Muscle layer of duodenum (tissue), 2 donors: ENCODE results near the gene ZBTB4.

Experiments
- H3K27ac ChIP-seq: one replicate; pipeline ENCODE4 v1.7.0; 2013; ENCODE audit warnings: mild to moderate bottlenecking, low read length
- H3K27me3 ChIP-seq: one replicate; pipeline ENCODE4 v1.7.0; 2013; ENCODE audit warnings: low read depth, mild to moderate bottlenecking, control low read depth, low read length
- H3K36me3 ChIP-seq, 2 donors: one replicate each; pipeline ENCODE4 v1.7.0; 2013; ENCODE audit warnings: low read length in 2 of 2, control low read depth in 1 of 2, mild to moderate bottlenecking in 1 of 2; ENCODE audit not compliant: insufficient read depth in 2 of 2, control insufficient read depth in 1 of 2
- H3K4me1 ChIP-seq, 2 donors: one replicate each; pipeline ENCODE4 v1.7.0; 2013; ENCODE audit warnings: low read length in 2 of 2, mild to moderate bottlenecking in 2 of 2, control low read depth in 1 of 2, moderate library complexity in 1 of 2; ENCODE audit not compliant: insufficient read depth in 2 of 2, control insufficient read depth in 1 of 2
- H3K4me3 ChIP-seq, 2 donors: one replicate each; pipeline ENCODE4 v1.7.0; 2013; ENCODE audit warnings: low read length in 2 of 2, low read depth in 1 of 2, mild to moderate bottlenecking in 1 of 2
- H3K9me3 ChIP-seq, 2 donors: one replicate each; pipeline ENCODE4 v1.7.0; 2013; ENCODE audit warnings: low read length in 2 of 2, control low read depth in 1 of 2, mild to moderate bottlenecking in 1 of 2; ENCODE audit not compliant: control insufficient read depth in 1 of 2
- donor health status: healthy.

Gene ZBTB4

DNA sequence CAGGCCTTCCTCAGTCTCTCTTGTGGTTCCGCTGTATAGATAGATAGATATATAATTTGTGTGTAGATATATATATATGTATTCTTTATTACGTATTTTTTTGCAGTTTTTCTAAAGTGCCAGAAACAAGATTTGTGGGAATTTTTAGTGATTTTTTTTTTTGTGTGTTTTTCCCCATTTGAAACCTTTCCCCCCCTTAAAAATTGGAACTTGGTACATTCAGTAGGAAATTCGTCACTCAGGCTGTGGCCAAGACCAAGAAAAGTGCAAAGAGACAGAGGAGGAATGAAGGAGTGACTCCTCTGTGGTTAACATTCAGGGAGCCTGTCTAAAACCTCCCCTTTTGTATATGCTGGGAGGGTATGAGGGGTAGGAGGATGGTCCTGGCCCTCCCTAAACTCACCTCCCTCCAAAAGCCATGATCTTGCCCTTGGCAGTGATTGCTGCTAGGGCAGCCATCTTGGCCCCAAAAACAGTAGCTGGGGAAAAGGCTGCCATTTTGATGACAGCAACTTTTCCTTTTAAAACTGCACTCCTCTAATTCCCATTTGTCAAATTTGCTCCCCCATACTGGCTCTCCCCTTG lies 19.4 kb downstream of the ZBTB4 start:
- Histone ChIP-seq H3K4me1 (peaks cover 0 to 8% of the 10 kb centered on the region in 2 donors), H3K9me3 (no peaks in the 10 kb centered on the region), H3K36me3 (peaks cover 5 to 24% of the 10 kb centered on the region in 2 donors), H3K27me3 (no peaks in the 10 kb centered on the region), H3K27ac (no peak overlapping the region), H3K4me3 (no peak overlapping the region)

DNA sequence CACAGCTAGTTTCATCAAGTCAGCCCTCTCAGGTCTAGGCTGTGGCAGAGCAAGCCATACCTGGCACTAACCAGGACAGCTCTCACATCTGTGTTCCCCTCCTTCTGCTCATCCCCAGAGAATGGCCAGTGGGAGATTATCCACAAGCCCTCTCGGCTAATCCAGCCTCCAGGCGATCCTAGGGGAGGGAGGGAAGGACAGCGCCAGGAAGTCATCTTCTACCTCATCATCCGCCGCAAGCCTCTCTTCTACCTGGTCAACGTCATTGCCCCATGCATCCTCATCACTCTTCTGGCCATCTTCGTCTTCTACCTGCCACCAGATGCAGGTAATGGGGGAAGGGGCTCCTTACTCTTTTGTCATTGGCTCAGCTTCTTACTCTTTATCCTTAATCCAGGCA lies 31.0 kb downstream of the ZBTB4 start:
- Histone ChIP-seq H3K27ac (no peak overlapping the region), H3K27me3 (peaks cover 25% of the 10 kb centered on the region)

DNA sequence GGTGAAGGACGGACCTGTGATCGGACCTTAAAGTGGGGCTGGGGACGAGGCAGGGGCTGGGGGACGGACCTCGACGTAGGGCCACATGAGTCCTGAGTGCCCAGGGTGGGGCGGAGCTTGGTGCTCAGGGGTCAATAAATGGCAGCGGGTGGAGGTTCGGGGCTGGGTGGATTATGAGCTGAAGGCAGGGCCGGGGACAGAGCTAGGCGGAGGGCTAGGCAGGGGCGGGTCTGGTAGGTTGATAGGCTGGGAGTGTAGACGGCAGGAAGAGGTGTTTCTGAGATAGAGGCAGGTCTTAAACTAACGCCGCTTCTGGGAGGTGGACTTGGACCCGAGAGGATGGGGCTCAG lies 33.8 kb downstream of the ZBTB4 start:
- Histone ChIP-seq H3K4me3 (peak overlapping the region; percentile 26 to 55), H3K27ac (no peak overlapping the region), H3K9me3 (no peaks in the 10 kb centered on the region), H3K27me3 (peaks cover 35% of the 10 kb centered on the region), H3K4me1 (peaks cover 0 to 20% of the 10 kb centered on the region in 2 donors), H3K36me3 (no peaks in the 10 kb centered on the region)

More for the DNA sequence above, 31.0 kb downstream of the ZBTB4 start:
- H3K4me1 ChIP-seq, result peaks cover 0 to 17% of the 10 kb centered on the region in 2 donors
- H3K36me3 ChIP-seq, result no peaks in the 10 kb centered on the region
- H3K4me3 ChIP-seq, result no peak overlapping the region
- no peaks in the 10 kb centered on the region for H3K9me3 ChIP-seq

DNA sequence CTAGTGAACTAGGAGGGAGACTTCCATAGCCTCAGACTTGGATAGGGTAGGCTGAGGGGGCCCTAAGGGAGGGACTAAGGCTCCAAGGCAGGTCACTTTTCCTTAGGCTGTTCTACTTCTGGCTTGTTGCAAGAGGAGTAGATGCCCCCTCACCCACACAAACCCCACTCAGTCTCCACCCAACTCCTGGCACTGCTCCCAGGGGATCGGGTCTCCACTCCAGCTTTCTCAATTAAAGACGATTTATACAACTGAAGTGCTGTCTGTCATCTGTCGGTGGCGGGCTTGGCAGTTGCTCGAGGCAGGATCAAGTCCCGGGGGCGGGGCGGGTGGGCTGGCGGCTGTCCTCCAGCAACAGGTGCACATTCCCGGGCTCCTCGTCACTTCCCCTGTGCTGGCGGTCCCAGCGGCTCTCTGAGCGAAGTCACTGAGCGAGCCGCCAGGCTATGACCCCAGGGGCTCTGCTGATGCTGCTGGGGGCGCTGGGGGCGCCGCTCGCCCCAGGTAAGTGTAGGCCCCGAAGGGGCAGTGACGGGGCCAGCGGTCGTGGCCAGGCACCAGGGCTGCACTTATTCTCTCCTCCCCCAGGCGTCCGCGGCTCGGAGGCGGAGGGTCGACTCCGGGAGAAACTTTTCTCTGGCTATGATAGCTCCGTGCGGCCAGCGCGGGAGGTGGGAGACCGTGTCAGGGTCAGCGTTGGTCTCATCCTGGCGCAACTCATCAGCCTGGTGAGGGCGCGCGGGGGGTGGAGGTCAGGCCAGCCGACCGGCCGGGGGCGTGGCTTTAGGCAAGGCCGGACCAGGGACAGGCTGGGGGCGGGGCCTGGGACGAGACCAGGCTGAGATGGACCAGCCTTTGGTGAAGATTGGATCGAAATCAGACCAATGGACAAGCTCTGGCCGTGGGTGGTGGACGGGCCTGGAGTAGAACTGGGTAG lies 34.5 kb downstream of the ZBTB4 start, which contains the start of gene CHRNB1:
Gene CHRNB1, plus strand, starts transcription at position 380 of the 937 bp plus-strand sequence. Its CDS starts 67 bp downstream, at position 447.
- Histone ChIP-seq H3K4me3 (peak within 1 kb of the TSS; percentile 26 to 55), H3K36me3 (no peaks in the 10 kb centered on the region), H3K27me3 (peaks cover 41% of the 10 kb centered on the region), H3K4me1 (peaks cover 0 to 26% of the 10 kb centered on the region in 2 donors), H3K9me3 (no peaks in the 10 kb centered on the region), H3K27ac (no peak within 1 kb of the TSS)

DNA sequence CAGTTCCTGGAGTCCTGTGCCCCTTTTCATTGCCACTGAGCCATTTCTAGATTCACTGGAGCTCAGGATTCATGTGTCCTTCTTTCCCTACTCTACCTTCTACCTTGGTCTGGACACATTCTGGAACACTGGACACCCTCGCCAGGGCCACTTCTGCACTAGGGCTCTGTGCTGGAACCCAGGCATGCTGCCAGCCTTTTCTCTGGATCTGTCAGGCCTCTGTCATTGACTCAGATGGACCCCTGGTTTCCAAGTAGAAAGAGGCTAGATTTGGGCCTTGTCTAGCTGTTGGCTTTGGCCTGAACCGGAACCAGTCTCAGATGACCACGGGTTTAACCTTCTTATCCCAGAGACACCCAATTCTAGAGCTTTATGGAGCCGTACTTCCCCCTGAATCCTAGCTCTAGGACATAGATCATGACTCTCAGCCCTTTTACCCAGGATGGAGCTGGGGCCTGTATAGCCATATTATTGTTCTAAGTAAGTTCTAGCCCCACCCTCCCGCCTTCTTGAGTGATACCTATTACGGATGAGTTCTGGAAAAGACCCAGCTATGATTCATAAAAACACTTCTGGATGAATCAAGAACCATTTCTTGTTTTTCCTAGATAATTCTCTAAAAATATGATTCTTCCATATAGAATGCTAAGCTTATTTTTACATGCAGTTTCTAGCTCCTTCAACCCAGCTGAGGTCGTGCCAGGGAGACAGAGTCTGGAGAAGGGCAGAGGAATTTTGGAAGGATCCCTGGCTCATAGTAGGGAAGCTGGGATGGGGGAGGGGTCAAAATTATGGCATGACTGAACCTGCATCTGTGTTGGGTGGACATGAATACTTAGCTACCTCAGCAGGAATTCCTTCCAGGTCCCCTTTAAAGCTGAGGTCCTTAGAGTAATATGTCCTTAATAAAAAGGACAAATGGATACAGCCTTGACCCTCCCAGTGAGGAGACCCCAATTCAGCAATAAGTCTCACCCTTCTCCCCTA lies 35.6 kb downstream of the ZBTB4 start:
- Histone ChIP-seq H3K4me1 (peaks cover 0 to 32% of the 10 kb centered on the region in 2 donors), H3K27ac (no peak overlapping the region), H3K36me3 (no peaks in the 10 kb centered on the region), H3K9me3 (no peaks in the 10 kb centered on the region), H3K27me3 (peaks cover 53% of the 10 kb centered on the region), H3K4me3 (no peak overlapping the region)

DNA sequence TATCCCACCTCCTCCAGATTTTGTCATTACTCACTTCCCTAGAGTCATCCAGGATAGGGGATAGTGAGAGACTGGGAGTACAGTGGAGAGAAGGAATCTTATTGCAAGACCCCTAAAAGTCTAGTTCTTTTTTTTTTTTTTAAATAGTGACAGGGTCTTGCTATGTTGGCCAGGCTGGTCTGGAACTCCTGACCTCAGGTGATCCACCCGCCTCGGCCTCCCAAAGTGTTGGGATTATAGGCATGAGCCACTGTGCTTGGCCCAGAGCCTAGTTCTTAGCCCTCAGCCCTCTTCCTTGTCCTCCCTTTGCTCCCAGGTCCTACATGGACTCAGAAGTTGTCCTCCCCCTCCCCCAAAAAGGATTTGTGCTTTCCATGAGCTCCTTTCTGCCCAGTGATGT lies 37.3 kb downstream of the ZBTB4 start:
- H3K36me3 ChIP-seq, result no peaks in the 10 kb centered on the region
- H3K9me3 ChIP-seq, result no peaks in the 10 kb centered on the region
- peaks cover 53% of the 10 kb centered on the region for H3K27me3 ChIP-seq
- peaks cover 4 to 46% of the 10 kb centered on the region in 2 donors for H3K4me1 ChIP-seq
- H3K27ac ChIP-seq, result no peak overlapping the region
- H3K4me3 ChIP-seq, result no peak overlapping the region

DNA sequence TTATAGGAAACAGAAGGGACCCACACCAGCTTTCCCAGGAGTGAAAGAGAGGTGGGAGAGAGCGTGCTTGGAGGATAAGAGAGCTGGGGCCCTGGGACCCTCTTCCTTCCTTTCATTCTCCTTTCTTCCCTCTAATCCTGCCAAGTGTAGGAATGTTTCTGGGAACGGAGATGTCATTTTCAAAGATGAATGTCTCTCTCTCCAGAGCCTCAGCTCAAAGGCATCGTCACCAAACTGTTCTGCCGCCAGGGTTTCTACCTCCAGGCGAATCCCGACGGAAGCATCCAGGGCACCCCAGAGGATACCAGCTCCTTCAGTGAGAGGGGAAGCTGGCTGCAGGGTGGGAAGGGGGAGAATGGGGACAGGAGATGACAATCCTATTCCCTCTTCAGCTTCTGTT lies 38.2 kb downstream of the ZBTB4 start:
- Histone ChIP-seq H3K4me3 (no peak overlapping the region), H3K36me3 (no peaks in the 10 kb centered on the region), H3K4me1 (peaks cover 4 to 50% of the 10 kb centered on the region in 2 donors), H3K27me3 (peaks cover 45% of the 10 kb centered on the region), H3K9me3 (no peaks in the 10 kb centered on the region), H3K27ac (no peak overlapping the region)

DNA sequence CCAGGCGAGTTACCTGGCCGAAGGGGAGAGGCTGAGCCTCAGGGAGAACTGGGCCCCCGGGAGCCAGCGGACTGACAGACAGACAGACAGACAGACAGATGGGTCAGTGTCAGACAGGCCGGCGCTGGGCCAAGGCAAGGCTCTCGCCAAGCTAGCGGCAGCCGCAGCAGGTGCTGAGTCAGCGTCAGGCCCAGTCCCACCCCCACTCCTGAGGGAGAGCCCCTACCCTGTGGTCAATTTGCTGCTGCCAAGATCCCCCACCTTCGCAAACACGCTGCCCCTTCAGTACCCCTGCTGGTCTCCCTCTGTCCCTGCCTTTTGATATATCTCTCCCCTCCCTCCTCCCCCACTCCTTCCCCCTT lies 38.6 kb downstream of the ZBTB4 start:
- no peaks in the 10 kb centered on the region for H3K36me3 ChIP-seq
- peaks cover 41% of the 10 kb centered on the region for H3K27me3 ChIP-seq
- H3K4me1 ChIP-seq, result peaks cover 4 to 52% of the 10 kb centered on the region in 2 donors
- H3K27ac ChIP-seq, result no peak overlapping the region
- no peak overlapping the region for H3K4me3 ChIP-seq
- H3K9me3 ChIP-seq, result no peaks in the 10 kb centered on the region

DNA sequence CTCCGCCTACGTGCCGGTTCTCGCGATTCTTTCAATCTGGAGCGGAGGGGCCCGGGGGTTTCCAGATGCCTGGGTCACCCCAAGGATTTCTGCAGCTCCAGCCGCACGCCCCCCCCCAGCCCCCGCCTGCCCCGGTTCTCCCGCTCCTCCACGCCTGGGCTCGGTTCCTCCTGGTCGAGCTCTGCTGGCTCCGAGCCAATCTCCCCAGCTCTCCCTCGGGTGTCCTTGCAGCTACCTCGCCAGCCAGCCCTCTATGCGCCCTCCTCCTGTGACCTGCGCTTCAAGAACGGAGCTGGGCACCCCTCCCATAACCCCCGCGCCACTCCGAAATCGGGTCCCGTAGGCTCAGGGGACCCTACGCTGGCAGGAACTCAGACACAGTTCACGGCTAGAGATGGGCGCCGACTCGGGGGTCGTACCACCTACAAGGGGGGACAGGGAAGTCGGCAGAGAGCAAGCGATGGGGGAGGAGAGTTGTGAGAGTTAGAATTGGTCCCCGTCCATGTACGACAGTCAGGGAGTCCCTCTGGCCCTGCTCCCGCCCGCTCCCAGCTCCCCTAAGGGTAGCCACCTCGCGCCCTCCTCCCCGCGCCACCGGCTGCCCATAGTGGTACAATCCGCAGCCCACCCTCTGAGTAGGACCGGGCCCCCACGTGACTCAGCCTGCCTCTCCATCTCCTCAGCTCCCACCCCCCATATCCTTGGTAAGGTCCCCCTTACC lies 39.2 kb downstream of the ZBTB4 start:
- H3K4me1 ChIP-seq, result peaks cover 8 to 50% of the 10 kb centered on the region in 2 donors
- peaks cover 42% of the 10 kb centered on the region for H3K27me3 ChIP-seq
- no peak overlapping the region for H3K27ac ChIP-seq
- H3K9me3 ChIP-seq, result no peaks in the 10 kb centered on the region
- no peaks in the 10 kb centered on the region for H3K36me3 ChIP-seq
- H3K4me3 ChIP-seq, result peak overlapping the region in 1 of 2 donors; percentile 38

DNA sequence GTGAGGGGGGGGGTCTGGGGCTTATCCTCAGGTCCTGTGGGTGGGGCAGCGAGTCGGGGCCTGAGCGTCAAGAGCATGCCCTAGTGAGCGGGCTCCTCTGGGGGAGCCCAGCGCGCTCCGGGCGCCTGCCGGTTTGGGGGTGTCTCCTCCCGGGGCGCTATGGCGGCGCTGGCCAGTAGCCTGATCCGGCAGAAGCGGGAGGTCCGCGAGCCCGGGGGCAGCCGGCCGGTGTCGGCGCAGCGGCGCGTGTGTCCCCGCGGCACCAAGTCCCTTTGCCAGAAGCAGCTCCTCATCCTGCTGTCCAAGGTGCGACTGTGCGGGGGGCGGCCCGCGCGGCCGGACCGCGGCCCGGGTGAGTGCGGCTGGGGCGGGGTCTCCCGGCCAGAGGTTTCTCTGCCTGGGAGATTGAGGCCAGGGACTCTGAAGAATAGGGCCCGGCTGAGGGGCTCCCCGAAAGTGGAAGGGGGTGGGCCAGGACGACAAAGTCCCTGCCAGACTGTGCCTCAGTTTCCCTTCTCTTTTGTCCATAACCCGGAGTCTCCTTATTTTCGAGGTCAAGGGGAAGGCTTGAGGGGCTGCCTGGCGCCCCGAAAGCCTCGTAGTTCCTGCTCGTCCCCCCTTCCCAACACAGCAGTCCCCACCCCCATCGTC lies 39.8 kb downstream of the ZBTB4 start, which contains the start of gene FGF11:
Gene FGF11, plus strand, starts transcription at position 51 of the 651 bp plus-strand sequence. Its CDS starts 109 bp downstream, at position 160.
- H3K27ac ChIP-seq, result no peak within 1 kb of the TSS
- H3K4me1 ChIP-seq, result peaks cover 8 to 51% of the 10 kb centered on the region in 2 donors
- peak within 1 kb of the TSS; percentile 30 to 61 for H3K4me3 ChIP-seq
- H3K36me3 ChIP-seq, result no peaks in the 10 kb centered on the region
- H3K27me3 ChIP-seq, result peaks cover 43% of the 10 kb centered on the region
- H3K9me3 ChIP-seq, result no peaks in the 10 kb centered on the region
